GM23248 (cell line): Measurements from ENCODE around the gene SPR. TPM values are rescaled to one million over a fixed set of nuclear protein-coding genes. Genes with fewer than 3 reads are reported as not detected.
A peak's percentile ranks its signal among the peaks of the same experiment; 100 is the strongest.

ENCODE experiments used
- DNase-seq: peaks from one replicate; pipeline ENCODE4 v3.0.0-alpha.2; 2015
- H2AFZ ChIP-seq: fragments of 200-600 bp; sonication (generic); 2 replicates; pipeline ENCODE4 v1.6.1; 2016; ENCODE audit warnings: antibody characterized with exemption
- H3F3A ChIP-seq: fragments of 200-600 bp; sonication (generic); 2 replicates; pipeline ENCODE4 v1.6.1; 2016; ENCODE audit warnings: mild to moderate bottlenecking, antibody characterized with exemption, mixed run types; ENCODE audit not compliant: insufficient read depth
- H3K27ac ChIP-seq: fragments of 200-600 bp; sonication (generic); 2 replicates; pipeline ENCODE4 v1.5.1; 2016; ENCODE audit warnings: mild to moderate bottlenecking
- H3K27me3 ChIP-seq: fragments of 200-600 bp; sonication (generic); replicated peaks from 2 replicates; pipeline ENCODE4 v1.6.1; 2016; ENCODE audit warnings: mild to moderate bottlenecking; ENCODE audit not compliant: insufficient read depth
- H3K36me3 ChIP-seq: fragments of 200-600 bp; sonication (generic); 2 replicates; pipeline ENCODE4 v1.6.1; 2016; ENCODE audit warnings: low read depth, mild to moderate bottlenecking
- H3K4me1 ChIP-seq: fragments of 200-600 bp; sonication (generic); 2 replicates; pipeline ENCODE4 v1.6.1; 2016; ENCODE audit warnings: mild to moderate bottlenecking; ENCODE audit not compliant: insufficient read depth
- H3K4me2 ChIP-seq: fragments of 200-600 bp; sonication (generic); one replicate; pipeline ENCODE4 v1.6.1; 2016; ENCODE audit warnings: mild to moderate bottlenecking; ENCODE audit not compliant: unreplicated experiment
- H3K4me3 ChIP-seq: fragments of 200-600 bp; sonication (generic); 2 replicates; pipeline ENCODE4 v1.5.1; 2016; ENCODE audit warnings: mild to moderate bottlenecking
- H3K79me2 ChIP-seq: fragments of 200-600 bp; sonication (generic); 2 replicates; pipeline ENCODE4 v1.6.1; 2016; ENCODE audit warnings: mild to moderate bottlenecking; ENCODE audit not compliant: insufficient read depth
- H3K9ac ChIP-seq: fragments of 200-600 bp; sonication (generic); 2 replicates; pipeline ENCODE4 v1.6.1; 2016; ENCODE audit warnings: mild to moderate bottlenecking
- H3K9me2 ChIP-seq: fragments of 200-600 bp; sonication (generic); 2 replicates; pipeline ENCODE4 v1.6.1; 2016; ENCODE audit warnings: mixed run types, mild to moderate bottlenecking, moderate library complexity; ENCODE audit not compliant: insufficient read depth
- H3K9me3 ChIP-seq: fragments of 200-600 bp; sonication (generic); one replicate; pipeline ENCODE4 v1.6.1; 2017; ENCODE audit warnings: low read depth
- H4K20me1 ChIP-seq: fragments of 200-600 bp; sonication (generic); 2 replicates; pipeline ENCODE4 v1.6.0; 2016; ENCODE audit not compliant: insufficient read depth
- EZH2 ChIP-seq: fragments of 200-600 bp; sonication (generic); IDR thresholded peaks from 2 replicates; pipeline ENCODE4 v1.6.1; 2018; ENCODE audit warnings: antibody characterized with exemption, mild to moderate bottlenecking; ENCODE audit not compliant: insufficient read depth, poor library complexity, severe bottlenecking
- EZH2phosphoT487 ChIP-seq: fragments of 200-600 bp; sonication (generic); IDR thresholded peaks from 2 replicates; pipeline ENCODE4 v1.6.1; 2018; ENCODE audit warnings: antibody characterized with exemption, moderate library complexity, mild to moderate bottlenecking, low read depth; ENCODE audit not compliant: insufficient read depth
- WGBS, 2 experiments: methylation state at CpG; one replicate each; pipeline ENCODE4 v1.1.6; 2015 to 2017; ENCODE audit warnings: low lambda C conversion rate in 2 of 2, low coverage in 1 of 2; ENCODE audit errors: missing lambda C conversion rate in 2 of 2; 5-methylcytosine and 5-hydroxymethylcytosine counted together
- in situ Hi-C: fragments of 300-500 bp; cut with MboI; formaldehyde crosslinking; loops from 2 replicates; pipeline ENCODE4 v1.15.0; 2020
- polyA plus RNA-seq: library from polyadenylated mRNA; unstranded; fragments of >200 nt; fragmentation: Nextera tagmentation; extraction: Ambion mirVana; gene quantifications from 2 replicates; pipeline ENCODE4 v1.2.1, GENCODE V29; 2016
- total RNA-seq: library from RNA; depleted of rRNA; stranded (reverse); fragments of >200 nt; shearing (Covaris generic); gene quantifications from 2 replicates; pipeline ENCODE4 v1.2.3, GENCODE V29; 2014

Gene SPR
- total and polyA plus RNA-seq, 2 experiments from 2014 or later: 17.1 to 21.1 TPM

- Histone ChIP-seq H3K4me1 (no peaks in the 10 kb centered on the region), H3K27ac (no peak overlapping the region), H4K20me1 (no peaks in the 10 kb centered on the region), H3F3A (no peaks in the 10 kb centered on the region), H3K27me3 (peaks cover 87% of the 10 kb centered on the region), H3K9me2 (no peaks in the 10 kb centered on the region), H3K36me3 (no peaks in the 10 kb centered on the region), H2AFZ (no peak overlapping the region), H3K4me3 (no peak overlapping the region), H3K4me2 (no peak overlapping the region), H3K9ac (no peak overlapping the region), H3K79me2 (no peaks in the 10 kb centered on the region), H3K9me3 (no peaks in the 10 kb centered on the region)
- in situ Hi-C loops: no loop called here
- TF ChIP-seq EZH2phosphoT487 (no peak), EZH2 (no peak)
- WGBS, 2 experiments: 27 to 29% methylated on average over 7 of the region's 7 CpGs
- DNase-seq: no peak
Measured at GRCh38 chr2:72913486-72914205, 26.4 kb downstream of the SPR start.

- Histone ChIP-seq H3K27me3 (peaks cover 89% of the 10 kb centered on the region), H3K36me3 (no peaks in the 10 kb centered on the region), H3K4me1 (no peaks in the 10 kb centered on the region), H4K20me1 (no peaks in the 10 kb centered on the region), H3K4me2 (no peak overlapping the region), H3K9me2 (no peaks in the 10 kb centered on the region), H2AFZ (no peak overlapping the region), H3K4me3 (no peak overlapping the region), H3K9ac (no peak overlapping the region), H3K79me2 (no peaks in the 10 kb centered on the region), H3K27ac (no peak overlapping the region), H3F3A (no peaks in the 10 kb centered on the region), H3K9me3 (no peaks in the 10 kb centered on the region)
- WGBS, 2 experiments: 10 to 14% methylated on average over 6 to 7 of the region's 7 CpGs
- no peak for TF ChIP-seq EZH2phosphoT487
- TF ChIP-seq EZH2: no peak
- no peak for DNase-seq
- in situ Hi-C loops: no loop called here
Measured at GRCh38 chr2:72914206-72914559, 27.0 kb downstream of the SPR start.

GRCh38 chr2:72914589-72915319, 27.5 kb downstream of the SPR start:
- no peaks in the 10 kb centered on the region for H3K4me1 ChIP-seq
- no peak overlapping the region for H3K4me2 ChIP-seq
- H3K9me2 ChIP-seq: no peaks in the 10 kb centered on the region
- no peaks in the 10 kb centered on the region for H3K36me3 ChIP-seq
- TF ChIP-seq EZH2phosphoT487 (no peak), EZH2 (no peak)
- no peaks in the 10 kb centered on the region for H3F3A ChIP-seq
- H3K27me3 ChIP-seq: peaks cover 89% of the 10 kb centered on the region
- no peak overlapping the region for H3K4me3 ChIP-seq
- H4K20me1 ChIP-seq: no peaks in the 10 kb centered on the region
- H2AFZ ChIP-seq: no peak overlapping the region
- no peak for DNase-seq
- no peak overlapping the region for H3K9ac ChIP-seq
- no peak overlapping the region for H3K27ac ChIP-seq
- in situ Hi-C loops: no loop called here
- no peaks in the 10 kb centered on the region for H3K79me2 ChIP-seq
- H3K9me3 ChIP-seq: no peaks in the 10 kb centered on the region
- 8 to 10% methylated on average over 16 to 17 of the region's 17 CpGs for WGBS, 2 experiments

DNA sequence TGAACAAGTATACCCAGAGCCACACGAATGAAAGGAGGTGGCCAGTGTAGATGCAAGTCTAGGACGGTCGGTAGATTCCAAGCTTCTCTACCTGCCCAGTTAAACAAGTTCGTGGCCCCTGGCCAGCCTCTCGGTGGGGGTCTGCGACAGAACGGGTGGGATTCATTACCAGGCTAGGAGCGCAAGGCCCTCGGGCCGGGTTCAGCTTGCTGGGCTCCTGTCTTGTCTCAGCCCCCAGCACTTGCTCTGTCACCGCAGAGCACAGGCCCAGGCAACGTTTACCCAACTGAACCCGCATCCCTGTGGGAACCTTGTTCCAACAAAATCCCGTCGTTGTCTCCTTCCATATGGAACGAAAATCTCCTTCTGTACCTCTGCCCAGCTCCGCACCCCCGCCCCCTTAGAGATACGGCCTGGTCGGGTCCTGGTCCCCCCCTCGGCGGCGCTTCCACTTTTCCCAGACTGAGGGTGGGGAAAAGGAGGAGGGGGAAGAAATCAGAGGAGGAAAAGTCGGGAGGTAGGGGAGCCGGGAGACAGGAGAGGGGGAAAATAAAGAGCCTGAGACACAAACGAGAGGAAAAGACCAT, 28.2 kb downstream of the SPR start:
- WGBS, 2 experiments: 7 to 11% methylated on average over 19 to 26 of the region's 26 CpGs
- Histone ChIP-seq H3K4me1 (no peaks in the 10 kb centered on the region), H3K4me2 (no peak overlapping the region), H3K79me2 (no peaks in the 10 kb centered on the region), H3K9me2 (no peaks in the 10 kb centered on the region), H2AFZ (no peak overlapping the region), H3F3A (no peaks in the 10 kb centered on the region), H3K9ac (no peak overlapping the region), H3K27me3 (peaks cover 89% of the 10 kb centered on the region), H4K20me1 (no peaks in the 10 kb centered on the region), H3K36me3 (no peaks in the 10 kb centered on the region), H3K4me3 (no peak overlapping the region), H3K27ac (no peak overlapping the region), H3K9me3 (no peaks in the 10 kb centered on the region)
- in situ Hi-C loops: no loop called here
- DNase-seq: no peak
- TF ChIP-seq EZH2 (peak; percentile 97), EZH2phosphoT487 (peak; percentile 89)
